Muscle layer of duodenum (tissue), 2 donors: ENCODE results near the gene SIAH1.
"Not testable (repeated sequence)": the region's sequence is repeated elsewhere in the genome, so short reads cannot be mapped to it uniquely, and the experiment has no call there.

Experiments used
- H3K27ac ChIP-seq: one replicate; pipeline ENCODE4 v1.7.0; 2013; ENCODE audit warnings: mild to moderate bottlenecking, low read length
- H3K27me3 ChIP-seq: one replicate; pipeline ENCODE4 v1.7.0; 2013; ENCODE audit warnings: low read depth, mild to moderate bottlenecking, control low read depth, low read length
- H3K36me3 ChIP-seq, 2 donors: one replicate each; pipeline ENCODE4 v1.7.0; 2013; ENCODE audit warnings: low read length in 2 of 2, control low read depth in 1 of 2, mild to moderate bottlenecking in 1 of 2; ENCODE audit not compliant: insufficient read depth in 2 of 2, control insufficient read depth in 1 of 2
- H3K4me1 ChIP-seq, 2 donors: one replicate each; pipeline ENCODE4 v1.7.0; 2013; ENCODE audit warnings: low read length in 2 of 2, mild to moderate bottlenecking in 2 of 2, control low read depth in 1 of 2, moderate library complexity in 1 of 2; ENCODE audit not compliant: insufficient read depth in 2 of 2, control insufficient read depth in 1 of 2
- H3K4me3 ChIP-seq, 2 donors: one replicate each; pipeline ENCODE4 v1.7.0; 2013; ENCODE audit warnings: low read length in 2 of 2, low read depth in 1 of 2, mild to moderate bottlenecking in 1 of 2
- H3K9me3 ChIP-seq, 2 donors: one replicate each; pipeline ENCODE4 v1.7.0; 2013; ENCODE audit warnings: low read length in 2 of 2, control low read depth in 1 of 2, mild to moderate bottlenecking in 1 of 2; ENCODE audit not compliant: control insufficient read depth in 1 of 2
- donor health status: healthy.

The SIAH1 gene

DNA sequence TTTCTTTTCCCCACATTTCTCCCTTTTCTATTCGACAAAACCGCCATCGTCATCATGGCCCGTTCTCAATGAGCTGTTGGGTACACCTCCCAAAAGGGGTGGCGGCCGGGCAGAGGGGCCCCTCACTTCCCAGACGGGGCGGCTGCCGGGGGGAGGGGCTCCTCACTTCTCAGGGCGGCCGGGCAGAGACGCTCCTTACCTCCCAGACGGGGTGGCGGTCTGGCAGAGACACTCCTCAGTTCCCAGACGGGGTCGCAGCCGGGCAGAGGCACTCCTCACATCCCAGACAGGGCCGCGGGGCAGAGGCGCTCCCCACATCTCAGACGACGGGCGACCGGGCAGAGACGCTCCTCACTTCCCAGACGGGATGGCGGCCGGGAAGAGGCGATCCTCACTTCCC is 31.4 kb upstream of the SIAH1 start:
- not testable (repeated sequence) for H3K36me3 ChIP-seq, H3K4me3 ChIP-seq, H3K4me1 ChIP-seq, H3K9me3 ChIP-seq, H3K27me3 ChIP-seq, H3K27ac ChIP-seq

DNA sequence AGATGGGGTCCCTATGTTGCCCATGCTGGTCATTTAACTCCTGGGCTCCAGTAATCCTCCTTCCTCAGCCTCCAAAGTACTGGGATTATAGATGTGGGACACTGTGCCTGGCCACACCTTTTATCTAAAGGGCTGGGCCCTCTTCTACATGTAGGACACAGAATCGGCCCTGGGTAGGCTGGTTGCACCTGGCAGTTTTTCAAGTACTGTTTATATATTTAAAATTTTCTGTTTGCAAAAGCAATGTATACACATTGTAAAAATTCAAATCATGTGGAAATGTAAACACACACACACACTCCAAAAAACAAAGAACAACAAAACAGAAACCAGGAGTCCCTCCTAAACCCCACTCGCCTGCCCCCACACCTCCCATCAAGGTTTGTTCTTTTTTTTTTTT is 28.1 kb upstream of the SIAH1 start:
- no peak overlapping the region for H3K27ac ChIP-seq
- H3K4me3 ChIP-seq, result no peak overlapping the region
- H3K9me3 ChIP-seq, result no peaks in the 10 kb centered on the region
- no peaks in the 10 kb centered on the region for H3K36me3 ChIP-seq
- H3K27me3 ChIP-seq, result no peaks in the 10 kb centered on the region
- H3K4me1 ChIP-seq, result no peaks in the 10 kb centered on the region

DNA sequence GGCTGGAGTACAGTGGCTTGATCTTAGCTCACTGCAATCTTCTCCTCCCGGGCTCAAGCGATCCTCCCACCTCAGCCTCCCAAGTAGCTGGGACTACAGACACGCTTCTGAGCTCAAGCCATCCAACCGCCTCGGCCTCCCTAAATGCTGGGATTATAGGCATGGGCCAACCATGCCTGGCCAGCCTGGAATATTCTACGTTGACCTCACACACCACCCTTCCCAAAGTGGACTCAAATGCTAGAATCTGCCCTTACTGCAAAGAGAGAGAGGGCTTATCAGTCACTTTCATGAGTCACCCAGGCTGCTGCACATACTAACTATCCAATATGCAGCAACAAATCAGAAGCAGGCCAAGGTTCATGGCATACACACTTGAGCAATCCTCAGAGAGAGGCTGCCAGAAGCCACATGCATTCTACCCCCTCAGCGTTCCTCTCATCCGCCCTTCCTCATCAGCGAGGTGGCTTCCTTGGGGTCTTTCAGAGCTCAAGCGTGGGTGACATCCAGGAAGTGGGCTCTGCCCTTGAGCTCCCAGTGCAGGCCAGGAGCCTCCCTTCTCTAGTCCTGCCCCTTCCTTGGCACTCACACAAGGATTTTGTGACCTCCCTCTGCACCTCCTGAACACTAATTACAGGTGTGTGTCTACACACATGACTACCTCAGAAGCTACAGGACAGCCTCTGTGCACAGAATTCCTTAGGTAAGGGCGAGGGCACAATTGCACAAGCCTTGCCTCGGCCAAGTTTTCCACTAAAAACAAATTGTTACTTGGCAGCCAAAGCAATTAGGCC is 24.8 kb upstream of the SIAH1 start:
- Histone ChIP-seq H3K4me1 (no peaks in the 10 kb centered on the region), H3K36me3 (no peaks in the 10 kb centered on the region), H3K27me3 (no peaks in the 10 kb centered on the region), H3K4me3 (no peak overlapping the region), H3K9me3 (no peaks in the 10 kb centered on the region), H3K27ac (peak overlapping the region; percentile 60)

DNA sequence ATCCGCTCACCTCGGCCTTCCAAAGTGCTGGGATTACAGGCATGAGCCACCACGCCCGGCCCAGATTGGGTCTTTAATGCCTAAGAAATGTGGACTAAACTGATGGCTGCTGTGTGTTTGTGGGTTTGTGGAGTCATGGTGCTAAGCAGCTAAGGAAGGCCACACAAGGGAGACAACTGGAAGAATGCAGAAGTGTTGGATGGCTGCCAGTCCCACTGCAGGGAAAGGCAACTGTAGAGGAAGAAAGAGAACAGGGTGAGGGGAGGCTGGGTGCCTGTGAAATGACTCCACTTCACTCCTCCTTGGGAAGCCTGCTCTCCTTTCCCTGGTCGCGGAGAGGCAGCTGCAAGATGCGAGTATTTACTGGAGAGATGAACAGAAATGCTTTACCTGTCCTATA is 23.5 kb upstream of the SIAH1 start:
- Histone ChIP-seq H3K36me3 (no peaks in the 10 kb centered on the region), H3K4me1 (no peaks in the 10 kb centered on the region), H3K27me3 (no peaks in the 10 kb centered on the region), H3K27ac (no peak overlapping the region), H3K9me3 (no peaks in the 10 kb centered on the region), H3K4me3 (no peak overlapping the region)

DNA sequence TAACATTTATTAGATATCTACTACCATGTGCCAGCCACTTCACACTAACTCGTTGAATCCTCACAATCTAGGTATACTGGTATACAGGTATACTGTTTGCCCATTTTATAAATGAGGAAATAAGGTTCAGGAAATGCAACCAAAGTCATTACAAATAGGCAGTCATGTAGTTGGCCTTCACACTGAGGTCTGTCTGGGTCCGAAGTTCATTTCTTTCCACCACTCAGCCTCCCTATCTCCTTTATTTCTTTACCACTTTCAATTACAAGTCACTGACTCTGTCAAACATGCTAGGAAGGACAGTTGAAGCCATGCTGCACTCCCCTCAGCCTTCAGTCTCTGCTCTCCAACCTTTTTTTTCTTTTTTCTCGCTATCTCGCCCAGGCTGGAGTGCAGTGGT is 20.7 kb upstream of the SIAH1 start:
- no peaks in the 10 kb centered on the region for H3K4me1 ChIP-seq
- peak overlapping the region; percentile 17 for H3K27ac ChIP-seq
- H3K36me3 ChIP-seq, result no peaks in the 10 kb centered on the region
- no peaks in the 10 kb centered on the region for H3K27me3 ChIP-seq
- H3K4me3 ChIP-seq, result no peak overlapping the region
- no peaks in the 10 kb centered on the region for H3K9me3 ChIP-seq

DNA sequence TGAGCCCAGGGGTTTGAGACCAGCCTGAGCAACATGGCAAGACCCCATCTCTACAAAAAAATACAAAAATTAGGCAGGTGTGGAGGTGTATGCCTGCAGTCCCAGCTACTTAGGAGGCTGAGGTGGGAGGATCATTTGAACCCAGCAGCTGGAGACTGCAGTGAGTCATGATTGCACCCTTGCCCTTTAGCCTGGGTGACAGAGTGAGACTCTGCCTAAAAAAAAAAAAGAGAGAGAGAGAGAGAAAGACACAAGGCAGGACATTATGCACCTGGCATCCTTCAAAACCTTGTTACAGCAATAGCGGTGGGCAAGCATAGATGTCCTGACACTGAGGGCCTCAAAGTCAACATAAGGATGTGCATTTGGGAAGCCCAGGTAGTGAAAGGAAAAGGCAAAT is 19.9 kb upstream of the SIAH1 start:
- Histone ChIP-seq H3K4me3 (no peak overlapping the region), H3K4me1 (no peaks in the 10 kb centered on the region), H3K27me3 (no peaks in the 10 kb centered on the region), H3K27ac (peak overlapping the region; percentile 17), H3K9me3 (no peaks in the 10 kb centered on the region), H3K36me3 (no peaks in the 10 kb centered on the region)

DNA sequence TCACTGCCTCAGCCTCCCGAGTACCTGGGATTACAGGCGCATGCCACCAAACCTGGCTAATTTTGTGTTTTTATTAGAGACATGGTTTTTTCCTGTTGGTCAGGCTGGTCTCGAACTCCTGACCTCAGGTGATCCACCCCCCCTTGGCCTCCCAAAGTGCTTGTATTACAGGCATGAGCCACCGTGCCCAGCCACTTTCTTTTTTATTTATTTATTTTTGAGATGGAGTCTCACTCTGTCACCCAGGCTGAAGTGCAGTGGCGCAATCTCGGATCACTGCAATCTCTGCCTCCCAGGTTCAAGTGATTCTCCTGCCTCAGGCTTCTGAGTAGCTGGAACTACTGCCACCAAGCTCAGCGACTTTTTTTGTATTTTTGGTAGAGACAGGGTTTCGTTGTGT is 17.3 kb upstream of the SIAH1 start:
- not testable (repeated sequence) for H3K9me3 ChIP-seq, H3K4me3 ChIP-seq, H3K36me3 ChIP-seq, H3K27me3 ChIP-seq, H3K4me1 ChIP-seq, H3K27ac ChIP-seq

DNA sequence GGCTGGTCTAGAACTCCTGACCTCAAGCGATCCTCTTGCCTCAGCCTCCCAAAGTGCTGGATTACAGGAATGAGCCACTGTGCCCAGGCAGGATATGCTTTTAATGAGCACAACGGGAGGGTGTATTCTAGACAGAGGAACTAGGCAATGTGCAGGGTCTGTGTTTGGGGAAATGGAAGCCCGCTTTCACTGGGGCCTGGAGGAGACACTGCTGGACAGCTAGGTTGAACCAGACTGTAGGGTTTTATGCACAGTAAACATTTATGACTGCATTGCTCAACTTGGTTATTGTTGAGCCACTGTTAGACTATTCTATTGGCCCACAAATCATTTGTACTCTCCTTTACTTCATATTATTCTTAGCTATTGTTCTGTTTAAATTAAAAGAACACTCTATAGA is 10.2 kb upstream of the SIAH1 start:
- no peaks in the 10 kb centered on the region for H3K36me3 ChIP-seq
- H3K27ac ChIP-seq, result no peak overlapping the region
- no peak overlapping the region for H3K4me3 ChIP-seq
- H3K9me3 ChIP-seq, result no peaks in the 10 kb centered on the region
- no peaks in the 10 kb centered on the region for H3K27me3 ChIP-seq
- H3K4me1 ChIP-seq, result no peaks in the 10 kb centered on the region

DNA sequence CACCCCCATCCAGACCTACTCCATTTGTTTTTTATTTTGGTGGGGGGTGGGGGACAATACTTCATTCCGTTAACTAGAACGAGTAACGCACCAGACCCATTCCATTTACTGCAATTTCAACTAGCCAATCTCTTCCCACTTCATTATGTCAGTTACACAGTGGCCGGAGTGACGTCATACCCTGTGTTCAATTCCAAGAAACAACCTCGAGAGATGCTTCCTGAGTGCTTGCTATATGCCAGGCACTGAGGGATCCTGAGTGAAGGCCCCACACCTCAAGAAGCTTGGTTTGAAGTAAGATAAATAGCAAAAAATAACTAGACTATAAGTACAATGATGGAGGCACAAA is 9.1 kb upstream of the SIAH1 start:
- Histone ChIP-seq H3K9me3 (no peaks in the 10 kb centered on the region), H3K4me1 (no peaks in the 10 kb centered on the region), H3K27me3 (no peaks in the 10 kb centered on the region), H3K36me3 (no peaks in the 10 kb centered on the region), H3K27ac (no peak overlapping the region), H3K4me3 (no peak overlapping the region)

DNA sequence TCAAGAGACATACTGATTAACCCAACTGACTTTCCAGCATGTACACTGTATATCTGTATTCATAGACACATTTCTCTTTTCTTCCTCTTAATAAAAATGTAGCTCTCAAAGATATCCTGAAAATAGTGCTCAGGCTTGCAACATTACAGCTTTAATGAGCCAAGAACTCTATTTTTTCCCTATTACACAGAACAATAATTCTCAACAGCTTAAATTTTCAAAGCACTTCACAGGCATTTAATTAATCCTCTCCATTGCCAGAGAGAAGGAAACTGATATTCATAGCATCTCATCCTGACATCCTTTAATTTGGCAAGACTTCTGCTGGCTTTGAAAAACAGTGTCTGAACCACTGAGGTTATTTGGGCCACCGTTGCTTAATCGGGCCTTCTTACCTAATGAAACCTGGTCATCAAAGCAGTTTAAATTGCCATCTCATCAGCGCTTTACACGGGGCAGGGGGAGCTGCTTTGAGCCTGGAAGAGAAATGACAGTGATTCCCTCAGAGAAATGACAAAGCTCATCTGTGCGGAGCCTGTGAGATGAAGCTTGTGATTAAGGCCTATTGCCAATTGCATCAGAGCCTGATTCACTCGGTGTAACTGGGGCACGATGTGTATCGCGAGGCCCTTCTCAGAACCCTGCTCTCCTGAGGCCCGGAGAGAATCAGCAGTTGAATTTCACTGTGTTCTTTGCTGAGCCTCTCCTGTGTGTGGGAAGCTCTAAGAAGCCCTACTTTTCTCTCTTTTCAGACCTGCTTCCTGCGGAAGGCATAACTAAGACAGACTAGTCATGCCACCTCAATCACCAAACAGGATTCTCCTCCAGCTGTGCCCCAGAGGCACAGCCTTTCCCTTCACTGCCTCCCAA is 8.5 kb upstream of the SIAH1 start:
- no peaks in the 10 kb centered on the region for H3K4me1 ChIP-seq
- no peak overlapping the region for H3K4me3 ChIP-seq
- peak overlapping the region; percentile 40 for H3K27ac ChIP-seq
- no peaks in the 10 kb centered on the region for H3K27me3 ChIP-seq
- no peaks in the 10 kb centered on the region for H3K9me3 ChIP-seq
- no peaks in the 10 kb centered on the region for H3K36me3 ChIP-seq

DNA sequence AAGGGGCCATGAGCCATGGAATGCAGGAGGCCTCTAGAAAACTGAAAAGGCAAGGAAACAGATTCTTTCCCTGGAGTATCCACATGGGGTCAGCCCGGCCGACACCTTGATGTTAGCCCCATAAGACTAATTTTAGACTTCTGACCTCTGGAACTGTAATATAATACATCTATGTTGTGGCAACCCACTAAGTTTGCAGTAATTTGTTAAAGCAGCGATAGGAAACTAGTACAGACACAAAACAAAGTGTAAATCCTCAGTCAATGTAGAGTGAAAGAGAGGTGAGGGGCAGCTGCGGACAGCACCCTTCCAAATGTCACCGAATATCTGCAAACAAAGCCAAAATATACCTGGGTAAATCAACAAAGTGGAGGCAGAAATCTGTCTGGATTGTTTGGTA is 7.2 kb upstream of the SIAH1 start:
- H3K4me1 ChIP-seq, result no peaks in the 10 kb centered on the region
- H3K4me3 ChIP-seq, result no peak overlapping the region
- H3K9me3 ChIP-seq, result no peaks in the 10 kb centered on the region
- H3K27me3 ChIP-seq, result no peaks in the 10 kb centered on the region
- H3K36me3 ChIP-seq, result no peaks in the 10 kb centered on the region
- H3K27ac ChIP-seq, result no peak overlapping the region
